GM19372 (cell line): Measurements from ENCODE around the gene RTEL1.
"Not testable (repeated sequence)": the region's sequence is repeated elsewhere in the genome, so short reads cannot be mapped to it uniquely, and the experiment has no call there.

Source experiments
- ATAC-seq: cut with Tn5 transposase; IDR thresholded peaks from one replicate; pipeline ENCODE4 v1.9.1; 2021; ENCODE audit warnings: mild to moderate bottlenecking, low read depth, moderate library complexity; ENCODE audit not compliant: unreplicated experiment

RTEL1 gene

GRCh38 chr20:63657937-63658748 is at the start of gene RTEL1:
RTEL1 (plus strand) TSS chr20:63658312; CDS start chr20:63659403, 1,091 bp downstream.
- peak; percentile 86 for ATAC-seq

DNA sequence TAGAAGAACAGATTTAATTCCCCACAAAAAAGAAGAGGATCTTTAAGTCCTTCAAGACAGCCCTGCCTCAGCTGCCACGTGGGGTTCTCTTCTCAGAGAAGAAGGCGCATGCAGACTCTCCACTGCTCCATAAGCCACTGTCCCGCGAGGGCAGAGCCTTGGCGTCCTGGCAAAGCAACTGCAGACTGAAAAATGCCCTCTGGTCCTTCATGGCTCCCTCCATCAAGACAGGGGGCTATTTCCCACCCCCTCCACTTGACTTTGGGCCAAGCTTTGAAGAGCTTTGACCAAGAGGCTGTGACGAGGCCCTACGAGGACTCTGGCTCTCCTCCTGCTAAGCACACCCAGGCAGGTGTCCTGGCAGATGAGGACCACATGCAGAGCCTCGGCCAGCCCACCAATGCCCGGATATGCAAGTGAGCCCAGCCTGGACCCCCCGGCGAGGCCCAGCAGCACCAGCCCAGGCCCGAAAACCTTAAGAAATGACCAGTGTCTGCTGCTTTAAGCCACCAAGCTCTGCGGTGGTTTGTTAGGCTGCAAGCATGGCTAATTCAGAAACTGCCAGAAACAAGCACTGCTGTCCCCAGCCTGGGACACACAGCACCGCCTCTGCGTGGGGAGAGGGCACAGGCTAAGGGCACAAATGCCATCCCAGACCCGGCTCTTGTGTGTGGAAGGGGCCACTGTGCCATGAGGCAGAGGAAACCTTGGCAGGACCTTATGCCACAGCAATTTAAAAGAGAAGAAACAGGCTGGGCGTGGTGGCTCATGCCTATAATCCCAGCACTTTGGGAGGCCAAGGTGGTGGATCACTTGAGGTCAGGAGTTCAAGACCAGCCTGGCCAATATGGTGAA is 47.3 kb upstream of the RTEL1 start:
- no peak for ATAC-seq

- ATAC-seq: no peak
These were observed 46.5 kb upstream of the RTEL1 start for GRCh38 chr20:63611646-63612045.

DNA sequence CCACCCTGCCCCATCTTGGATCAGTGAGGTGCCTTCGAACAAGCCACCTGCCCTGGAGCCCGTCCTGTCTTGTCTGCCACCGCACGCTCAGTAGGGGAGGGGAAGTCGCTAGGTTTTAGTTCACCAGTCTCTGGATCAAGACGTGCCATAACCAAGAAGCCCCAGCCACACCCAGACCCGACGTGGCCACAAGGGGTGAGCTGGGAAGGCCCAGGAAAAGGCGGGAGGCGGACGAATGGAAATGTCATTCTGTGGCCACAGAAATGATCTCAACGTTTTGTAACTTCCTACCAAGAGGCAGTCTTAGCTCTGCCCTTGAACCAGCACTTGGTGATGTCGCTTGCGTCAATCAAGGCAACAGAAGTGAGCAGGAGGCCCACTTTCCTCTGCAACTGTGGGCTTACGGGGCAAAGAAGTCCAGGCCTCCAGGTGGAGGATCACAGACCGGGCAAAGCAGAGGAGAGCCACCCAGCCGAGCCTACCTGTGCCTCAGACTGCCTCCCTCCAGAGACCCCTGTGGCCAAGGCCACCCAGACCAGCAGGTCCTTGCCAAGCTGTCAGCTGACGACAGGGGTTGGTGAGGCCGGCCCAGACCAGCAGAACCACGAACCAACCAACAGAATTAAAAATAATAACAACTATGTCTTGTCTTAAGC is 45.7 kb upstream of the RTEL1 start:
- no peak for ATAC-seq

DNA sequence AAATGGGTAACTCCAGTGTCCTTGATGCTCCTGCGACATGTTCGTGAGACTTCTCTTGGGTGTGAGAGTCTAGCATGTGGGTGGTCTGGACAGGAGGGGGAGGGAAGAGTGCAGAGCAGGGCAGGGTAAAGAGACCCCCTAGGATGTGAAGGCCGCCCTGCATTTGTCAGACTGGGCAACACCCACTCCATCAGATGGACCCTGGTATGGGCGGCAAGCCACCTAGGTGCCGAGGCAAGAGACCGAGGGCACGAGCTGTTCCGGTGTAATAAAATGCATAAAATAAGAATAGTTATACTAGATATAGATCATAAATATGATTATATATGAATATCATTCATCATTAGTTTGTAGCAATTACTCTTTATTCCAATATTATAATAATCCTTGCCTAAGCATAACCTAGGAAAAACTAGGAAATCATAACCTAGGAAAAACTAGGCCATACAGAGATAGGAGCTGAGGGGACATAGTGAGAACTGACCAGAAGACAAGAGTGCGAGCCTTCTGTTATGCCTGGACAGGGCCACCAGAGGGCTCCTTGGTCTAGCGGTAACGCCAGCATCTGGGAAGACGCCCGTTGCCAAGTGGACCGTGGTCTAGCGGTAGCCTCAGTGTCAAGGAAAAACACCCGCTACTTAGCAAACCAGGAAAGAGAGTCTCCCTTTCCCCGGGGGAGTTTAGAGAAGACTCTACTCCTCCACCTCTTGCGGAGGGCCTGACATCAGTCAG is 44.1 kb upstream of the RTEL1 start:
- ATAC-seq: not testable (repeated sequence)

DNA sequence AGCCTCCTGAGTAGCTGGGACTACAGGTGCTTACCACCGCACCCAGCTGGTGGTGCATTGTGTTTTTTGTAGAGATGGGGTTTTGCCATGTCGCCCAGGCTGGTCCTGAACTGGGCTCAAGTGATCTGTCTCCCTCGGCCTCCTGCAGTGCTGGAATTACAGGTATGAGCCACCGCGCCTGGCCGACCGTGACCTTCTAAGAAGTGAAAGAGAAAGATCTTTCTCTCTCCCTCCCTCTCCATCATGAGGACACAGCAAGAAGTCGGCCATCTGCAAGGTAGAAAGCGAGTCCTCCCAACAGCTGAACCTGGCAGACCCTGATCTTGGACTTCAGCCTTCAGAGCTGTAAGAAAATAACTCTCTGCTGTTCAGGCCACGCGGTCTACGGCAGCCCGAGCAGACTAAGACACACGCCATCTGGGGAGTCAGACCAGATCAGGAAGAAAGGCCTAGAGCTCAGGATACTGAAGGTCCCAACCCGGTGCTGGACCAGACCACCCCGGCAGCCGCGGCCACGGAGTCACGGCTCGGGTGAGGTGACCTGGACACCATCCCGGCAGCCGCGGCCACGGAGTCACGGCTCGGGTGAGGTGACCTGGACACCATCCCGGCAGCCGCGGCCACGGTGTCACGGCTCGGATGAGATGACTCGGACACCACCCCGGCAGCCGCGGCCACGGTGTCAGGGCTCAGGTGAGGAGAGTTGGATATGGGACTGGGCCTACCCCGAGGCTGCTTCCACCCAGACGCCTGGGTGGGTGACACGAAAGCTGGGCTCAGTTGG is 40.8 kb upstream of the RTEL1 start:
- no peak for ATAC-seq

DNA sequence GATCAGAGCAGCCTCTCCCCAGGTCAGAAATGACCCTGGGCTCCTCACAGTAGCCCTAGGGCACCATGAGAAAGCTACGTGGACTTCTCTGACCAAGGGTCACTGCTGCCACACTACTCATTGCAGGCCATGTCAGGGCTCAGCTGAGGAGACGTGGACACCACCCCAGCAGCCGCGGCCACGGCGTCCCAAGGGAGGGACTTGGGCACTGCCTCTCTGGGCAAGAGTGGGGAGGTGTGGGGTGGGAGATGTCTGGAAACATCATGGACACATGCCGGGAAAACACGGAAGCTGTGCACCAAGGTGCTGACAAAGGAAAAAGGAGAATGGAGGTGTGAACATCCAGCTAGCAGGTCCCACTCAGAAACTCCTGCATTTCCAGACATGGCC is 40.2 kb upstream of the RTEL1 start:
- ATAC-seq: no peak

GRCh38 chr20:63618291-63618980 is 39.7 kb upstream of the RTEL1 start:
- ATAC-seq: no peak

DNA sequence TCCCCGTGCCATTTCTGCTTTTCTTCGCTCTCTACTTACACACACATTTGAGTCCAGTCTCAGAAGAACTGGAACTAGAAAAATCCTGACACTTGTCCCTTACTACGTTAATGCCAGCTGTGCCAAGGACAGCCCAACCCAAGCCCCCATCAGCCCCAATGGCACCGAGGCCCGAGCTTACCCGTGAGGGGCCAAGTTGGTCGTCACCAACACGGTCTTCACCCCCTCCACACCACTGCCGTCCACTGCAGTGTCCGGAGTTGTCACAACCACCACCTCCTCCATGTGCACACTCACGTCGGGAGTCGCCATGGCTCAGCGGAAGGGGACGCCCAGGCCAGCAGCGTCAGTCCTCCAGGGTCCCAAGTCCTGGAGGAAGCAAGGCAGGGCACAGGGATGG is 39.0 kb upstream of the RTEL1 start:
- no peak for ATAC-seq

- no peak for ATAC-seq
These were observed 38.6 kb upstream of the RTEL1 start for GRCh38 chr20:63619505-63619904.

GRCh38 chr20:63620991-63621390 is 37.1 kb upstream of the RTEL1 start:
- no peak for ATAC-seq

- no peak for ATAC-seq
These were observed 36.0 kb upstream of the RTEL1 start for GRCh38 chr20:63622096-63622495.

DNA sequence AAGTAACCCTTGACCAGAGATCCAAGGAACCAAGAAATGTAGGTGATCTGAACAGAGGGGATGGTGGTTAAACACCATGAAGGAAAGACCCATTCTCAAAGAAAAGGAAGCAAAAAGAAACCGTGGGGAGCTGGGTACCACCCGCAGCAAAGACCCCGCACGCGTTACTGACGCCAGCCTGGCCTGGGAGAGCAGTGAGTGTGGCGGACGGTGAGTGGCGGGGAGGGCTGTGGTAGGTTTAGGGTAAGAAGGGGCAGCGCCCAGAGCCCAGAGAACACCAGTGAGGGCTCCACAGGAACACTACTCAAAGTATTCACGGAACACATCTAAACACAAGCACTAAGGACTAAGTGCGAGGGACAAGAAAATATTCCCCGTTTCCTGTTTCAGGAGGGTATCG is 35.4 kb upstream of the RTEL1 start:
- no peak for ATAC-seq

GRCh38 chr20:63624486-63624885 is 33.6 kb upstream of the RTEL1 start:
- ATAC-seq: no peak

DNA sequence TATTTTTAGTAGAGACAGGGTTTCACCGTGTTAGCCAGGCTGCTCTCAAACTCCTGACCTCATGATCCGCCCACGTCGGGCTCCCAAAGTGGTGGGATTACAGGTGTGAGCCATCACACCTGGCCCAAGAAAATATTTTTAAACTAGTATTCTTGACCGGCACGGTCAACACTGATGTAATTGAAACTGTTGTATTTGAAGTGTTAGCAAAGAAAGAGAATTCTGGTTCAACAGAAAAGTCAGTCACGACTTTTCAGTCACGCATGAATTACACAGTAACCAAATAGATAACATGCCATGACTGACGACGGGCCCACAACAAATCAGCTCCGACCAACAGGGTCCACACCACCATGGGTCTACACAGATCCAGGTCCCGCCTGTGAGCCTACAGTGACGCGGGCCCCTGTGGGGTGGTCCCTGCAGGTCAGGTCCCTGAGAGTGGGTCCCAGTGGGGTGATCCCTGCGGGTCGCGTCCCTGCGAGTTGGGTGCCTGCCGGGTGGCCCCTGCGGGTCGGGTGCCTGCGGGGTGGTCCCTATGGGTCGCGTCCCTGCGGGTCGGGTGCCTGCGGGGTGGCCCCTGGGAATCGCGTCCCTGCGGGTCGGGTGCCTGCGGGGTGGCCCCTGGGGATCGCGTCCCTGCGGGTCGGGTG is 32.2 kb upstream of the RTEL1 start:
- ATAC-seq: no peak

- peak; percentile 47 for ATAC-seq
These were observed 31.5 kb upstream of the RTEL1 start, which contains the start of gene GMEB2 for GRCh38 chr20:63626424-63627128. GMEB2 (minus strand) TSS chr20:63627101; CDS start chr20:63619397, 7,704 bp downstream.

DNA sequence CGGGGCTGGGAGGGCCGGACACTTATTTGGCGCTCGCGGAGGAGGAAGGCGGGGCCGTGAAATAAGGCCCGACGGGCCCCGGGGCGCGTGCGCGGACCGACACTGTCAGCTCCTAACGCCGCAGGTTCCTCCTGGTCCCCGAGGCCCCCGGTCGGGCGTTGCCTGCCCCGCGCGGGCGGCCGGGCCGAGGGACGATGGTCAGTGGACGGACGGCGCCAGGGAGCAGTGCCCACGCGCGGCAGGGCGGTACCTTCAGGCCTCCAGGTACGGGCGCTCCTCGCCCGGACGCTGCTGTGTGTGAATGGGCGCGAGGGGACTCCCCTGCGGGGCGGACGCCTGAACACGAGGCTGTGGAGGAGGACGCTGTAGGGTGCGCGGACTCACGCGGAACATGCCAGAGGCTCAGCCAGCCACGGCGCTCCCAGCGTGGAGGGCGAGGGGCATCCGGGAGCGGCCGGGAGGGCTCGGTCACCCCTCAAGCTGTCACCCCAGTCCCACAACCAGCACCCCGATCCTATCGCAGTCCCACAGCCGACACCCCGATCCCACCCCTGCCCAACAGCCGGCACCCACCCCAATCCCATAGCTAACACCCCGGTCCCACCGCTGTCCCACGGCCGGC is 30.9 kb upstream of the RTEL1 start:
- ATAC-seq: peak; percentile 66
